GM12878 (cell line): ENCODE data around the gene LRRK1.

Source experiments
- ASH2L ChIP-seq: fragments of 300-600, 200-600 bp; sonication (generic); IDR thresholded peaks from 2 replicates; pipeline ENCODE4 v1.6.1; 2017; ENCODE audit warnings: low read depth, mild to moderate bottlenecking, borderline replicate concordance
- ATF7 ChIP-seq: fragments of 450-650 bp; IDR thresholded peaks from 2 replicates; pipeline ENCODE4 v1.6.1; 2016; ENCODE audit warnings: low read depth, mild to moderate bottlenecking
- EZH2 ChIP-seq: IDR thresholded peaks from 2 replicates; pipeline ENCODE4 v1.6.1; 2012; ENCODE audit warnings: low read depth, mild to moderate bottlenecking, control low read depth, inconsistent platforms, low read length, borderline replicate concordance; ENCODE audit not compliant: control insufficient read depth
- JUND ChIP-seq: IDR thresholded peaks from 2 replicates; pipeline ENCODE4 v1.6.1; 2012; ENCODE audit warnings: low read depth, mild to moderate bottlenecking, low read length, improper control_type of control experiment, moderate library complexity
- POLR2AphosphoS5 ChIP-seq: IDR thresholded peaks from 2 replicates; pipeline ENCODE4 v1.6.1; 2011; ENCODE audit warnings: mild to moderate bottlenecking, low read length, inconsistent platforms
- RAD21 ChIP-seq: IDR thresholded peaks from 2 replicates; pipeline ENCODE4 v1.6.1; 2011; ENCODE audit warnings: mild to moderate bottlenecking, low read depth, low read length, moderate library complexity; ENCODE audit not compliant: insufficient read depth
- RFX5 ChIP-seq: IDR thresholded peaks from 2 replicates; pipeline ENCODE4 v1.6.1; 2011; ENCODE audit warnings: low read depth, low read length, improper control_type of control experiment
- SREBF2 ChIP-seq: IDR thresholded peaks from 2 replicates; pipeline ENCODE4 v1.6.1; 2012; ENCODE audit warnings: mild to moderate bottlenecking, low read length
- STAT1 ChIP-seq: fragments of 450-650 bp; conservative IDR thresholded peaks from 2 replicates; pipeline ENCODE4 v1.6.1; 2014; ENCODE audit warnings: antibody characterized with exemption, mild to moderate bottlenecking
- TF ChIP-seq, protein P1 (sequence below): IDR thresholded peaks from 2 replicates; pipeline ENCODE4 v1.6.1; 2012; ENCODE audit warnings: low read depth, low read length, improper control_type of control experiment

- TF ChIP-seq SREBF2: no peak
- no peak for TF ChIP-seq POLR2AphosphoS5
- no peak for TF ChIP-seq RFX5
- TF ChIP-seq ATF7: no peak
- TF ChIP-seq STAT1: no peak
- TF ChIP-seq JUND: no peak
- TF ChIP-seq, protein P1, sequence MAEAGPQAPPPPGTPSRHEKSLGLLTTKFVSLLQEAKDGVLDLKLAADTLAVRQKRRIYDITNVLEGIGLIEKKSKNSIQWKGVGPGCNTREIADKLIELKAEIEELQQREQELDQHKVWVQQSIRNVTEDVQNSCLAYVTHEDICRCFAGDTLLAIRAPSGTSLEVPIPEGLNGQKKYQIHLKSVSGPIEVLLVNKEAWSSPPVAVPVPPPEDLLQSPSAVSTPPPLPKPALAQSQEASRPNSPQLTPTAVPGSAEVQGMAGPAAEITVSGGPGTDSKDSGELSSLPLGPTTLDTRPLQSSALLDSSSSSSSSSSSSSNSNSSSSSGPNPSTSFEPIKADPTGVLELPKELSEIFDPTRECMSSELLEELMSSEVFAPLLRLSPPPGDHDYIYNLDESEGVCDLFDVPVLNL: no peak
- TF ChIP-seq ASH2L: no peak
- TF ChIP-seq EZH2: no peak
- TF ChIP-seq RAD21: no peak
These were observed 101.8 kb downstream of the LRRK1 start for GRCh38 chr15:101020945-101021344.
